ENCODE data around the gene DONSON.

Gene DONSON

GRCh38 chr21:33562389-33562788, 26.1 kb downstream of the DONSON start:
- no peak for DNase-seq

GRCh38 chr21:33561373-33561772, 27.1 kb downstream of the DONSON start:
- no peak for DNase-seq

DNA sequence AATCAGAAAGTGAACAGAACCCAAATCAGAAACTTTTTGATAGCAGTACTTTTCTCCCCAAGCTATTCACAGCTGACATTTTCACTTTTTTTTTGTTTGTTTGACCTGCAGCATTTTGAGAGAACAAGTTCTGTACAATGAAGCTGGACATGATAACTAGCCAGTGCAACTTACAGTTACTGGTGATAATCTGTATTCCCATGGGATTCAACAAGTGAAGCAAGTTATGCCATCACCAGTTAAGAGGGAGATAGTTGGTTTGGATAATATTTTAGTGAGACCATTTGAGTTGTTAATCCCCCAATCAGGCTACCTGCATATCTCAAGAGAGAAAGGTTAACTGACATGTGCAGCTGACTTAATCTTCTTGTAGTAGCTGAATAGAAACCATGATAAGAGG, 27.5 kb downstream of the DONSON start:
- DNase-seq, result no peak

DNA sequence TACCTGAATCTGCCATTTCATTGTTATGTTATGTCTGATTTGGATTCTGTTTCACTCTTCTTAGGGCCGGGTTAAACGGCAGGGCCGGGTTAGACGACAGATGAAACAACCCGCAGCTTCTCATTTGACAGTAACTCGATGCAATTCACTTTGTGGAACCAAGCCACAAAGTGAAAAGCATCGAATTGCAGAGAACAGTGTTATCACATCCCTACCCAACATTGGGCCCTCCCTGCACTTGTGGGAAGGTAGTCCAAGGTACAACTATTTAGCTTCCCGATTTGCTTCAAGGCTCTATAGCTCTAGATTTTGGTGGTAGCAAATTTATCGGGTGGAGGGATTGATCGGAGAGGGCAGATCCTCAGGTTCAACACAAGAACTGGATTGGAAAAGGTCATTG, 28.7 kb downstream of the DONSON start:
- DNase-seq, result no peak

DNA sequence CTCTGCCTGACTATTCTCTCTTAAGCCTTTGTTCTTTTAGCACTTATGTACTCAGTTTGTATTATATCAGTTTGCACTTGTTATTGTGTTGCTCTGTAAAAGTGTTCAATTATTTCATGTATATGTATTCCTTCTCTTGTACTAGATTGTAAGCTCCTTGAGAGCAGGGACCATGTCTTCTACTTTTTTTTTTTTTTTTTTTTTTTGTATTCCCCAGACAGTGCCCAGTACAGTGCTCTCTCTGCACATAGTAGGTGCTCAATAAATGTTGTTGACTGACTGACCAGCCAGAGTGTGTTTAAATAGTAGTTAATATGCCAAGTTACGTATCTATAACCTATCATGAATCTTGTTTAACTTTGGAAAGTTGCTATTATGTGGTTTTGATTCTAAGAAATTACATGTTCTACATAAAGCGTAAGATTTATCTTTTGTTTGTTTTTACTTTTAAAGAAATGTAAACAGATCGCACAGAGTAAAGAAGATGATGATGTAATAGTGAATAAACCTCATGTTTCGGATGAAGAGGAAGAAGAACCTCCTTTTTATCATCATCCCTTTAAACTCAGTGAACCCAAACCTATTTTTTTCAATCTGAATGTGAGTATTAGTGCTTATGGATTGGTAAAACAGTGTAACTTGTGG, 29.6 kb downstream of the DONSON start:
- DNase-seq, result no peak

- no peak for DNase-seq
Observed at GRCh38 chr21:33557447-33557846, 31.0 kb downstream of the DONSON start.

DNA sequence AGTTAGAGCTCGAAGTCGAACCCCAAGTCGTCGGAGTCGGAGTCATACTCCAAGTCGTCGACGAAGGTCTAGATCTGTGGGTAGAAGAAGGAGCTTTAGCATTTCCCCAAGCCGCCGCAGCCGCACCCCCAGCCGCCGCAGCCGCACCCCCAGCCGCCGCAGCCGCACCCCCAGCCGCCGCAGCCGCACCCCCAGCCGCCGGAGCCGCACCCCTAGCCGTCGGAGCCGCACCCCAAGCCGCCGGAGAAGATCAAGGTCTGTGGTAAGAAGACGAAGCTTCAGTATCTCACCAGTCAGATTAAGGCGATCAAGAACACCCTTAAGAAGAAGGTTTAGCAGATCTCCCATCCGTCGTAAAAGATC, 33.5 kb downstream of the DONSON start:
- DNase-seq, result no peak

DNA sequence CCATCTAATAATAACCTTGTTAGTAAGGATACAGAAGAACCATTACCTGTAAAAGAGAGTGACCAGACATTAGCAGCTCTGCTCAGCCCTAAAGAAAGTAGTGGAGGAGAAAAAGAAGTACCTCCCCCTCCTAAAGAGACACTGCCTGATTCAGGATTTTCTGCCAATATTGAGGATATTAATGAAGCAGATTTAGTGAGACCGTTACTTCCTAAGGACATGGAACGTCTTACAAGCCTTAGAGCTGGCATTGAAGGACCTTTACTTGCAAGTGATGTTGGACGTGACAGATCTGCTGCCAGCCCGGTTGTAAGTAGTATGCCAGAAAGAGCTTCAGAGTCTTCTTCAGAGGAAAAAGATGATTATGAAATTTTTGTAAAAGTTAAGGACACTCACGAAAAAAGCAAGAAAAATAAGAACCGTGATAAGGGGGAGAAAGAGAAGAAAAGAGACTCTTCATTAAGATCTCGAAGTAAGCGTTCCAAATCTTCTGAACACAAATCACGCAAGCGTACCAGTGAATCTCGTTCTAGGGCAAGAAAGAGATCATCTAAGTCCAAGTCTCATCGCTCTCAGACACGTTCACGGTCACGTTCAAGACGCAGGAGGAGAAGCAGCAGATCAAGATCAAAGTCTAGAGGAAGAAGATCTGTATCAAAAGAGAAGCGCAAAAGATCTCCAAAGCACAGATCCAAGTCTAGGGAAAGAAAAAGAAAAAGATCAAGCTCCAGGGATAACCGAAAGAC, 34.1 kb downstream of the DONSON start:
- DNase-seq, result no peak

GRCh38 chr21:33552999-33553598, 35.4 kb downstream of the DONSON start:
- no peak for DNase-seq

GRCh38 chr21:33552093-33552998, 36.1 kb downstream of the DONSON start:
- DNase-seq, result no peak

- no peak for DNase-seq
Observed at GRCh38 chr21:33551664-33552063, 36.8 kb downstream of the DONSON start.

DNA sequence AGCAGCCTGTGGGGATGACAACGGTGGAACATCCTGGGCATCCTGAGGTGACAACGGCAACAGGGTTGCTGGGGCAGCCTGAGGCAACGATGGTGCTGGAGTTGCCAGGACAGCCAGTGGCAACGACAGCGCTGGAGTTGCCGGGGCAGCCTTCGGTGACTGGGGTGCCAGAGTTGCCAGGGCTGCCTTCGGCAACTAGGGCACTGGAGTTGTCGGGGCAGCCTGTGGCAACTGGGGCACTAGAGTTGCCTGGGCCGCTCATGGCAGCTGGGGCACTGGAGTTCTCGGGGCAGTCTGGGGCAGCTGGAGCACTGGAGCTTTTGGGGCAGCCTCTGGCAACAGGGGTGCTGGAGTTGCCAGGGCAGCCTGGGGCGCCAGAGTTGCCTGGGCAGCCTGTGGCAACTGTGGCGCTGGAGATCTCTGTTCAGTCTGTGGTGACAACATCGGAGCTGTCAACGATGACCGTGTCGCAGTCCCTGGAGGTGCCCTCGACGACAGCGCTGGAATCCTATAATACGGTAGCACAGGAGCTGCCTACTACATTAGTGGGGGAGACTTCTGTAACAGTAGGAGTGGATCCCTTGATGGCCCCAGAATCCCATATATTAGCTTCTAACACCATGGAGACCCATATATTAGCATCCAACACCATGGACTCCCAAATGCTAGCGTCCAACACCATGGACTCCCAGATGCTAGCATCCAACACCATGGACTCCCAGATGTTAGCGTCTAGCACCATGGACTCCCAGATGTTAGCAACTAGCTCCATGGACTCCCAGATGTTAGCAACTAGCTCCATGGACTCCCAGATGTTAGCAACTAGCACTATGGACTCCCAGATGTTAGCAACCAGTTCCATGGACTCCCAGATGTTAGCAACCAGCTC, 37.5 kb downstream of the DONSON start:
- DNase-seq, result no peak

- no peak for DNase-seq
Observed at GRCh38 chr21:33549848-33550771, 38.4 kb downstream of the DONSON start.

DNA sequence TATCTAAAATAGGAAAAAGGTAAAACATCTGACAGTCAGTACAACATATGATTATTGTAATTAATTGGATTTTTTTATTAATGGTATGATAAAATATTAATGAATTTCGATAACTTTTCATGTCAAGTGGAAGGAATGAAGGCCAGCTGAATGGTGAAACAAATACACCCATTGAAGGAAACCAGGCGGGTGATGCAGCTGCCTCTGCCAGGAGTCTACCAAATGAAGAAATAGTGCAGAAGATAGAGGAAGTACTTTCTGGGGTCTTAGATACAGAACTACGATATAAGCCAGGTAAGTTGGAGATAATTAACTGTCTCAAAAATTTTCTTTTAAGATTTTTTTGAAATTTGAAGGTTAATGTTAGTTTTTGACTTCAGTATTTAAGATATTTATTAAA, 42.4 kb downstream of the DONSON start:
- peak in 1 of 56 donors; percentile 13 for DNase-seq

DNA sequence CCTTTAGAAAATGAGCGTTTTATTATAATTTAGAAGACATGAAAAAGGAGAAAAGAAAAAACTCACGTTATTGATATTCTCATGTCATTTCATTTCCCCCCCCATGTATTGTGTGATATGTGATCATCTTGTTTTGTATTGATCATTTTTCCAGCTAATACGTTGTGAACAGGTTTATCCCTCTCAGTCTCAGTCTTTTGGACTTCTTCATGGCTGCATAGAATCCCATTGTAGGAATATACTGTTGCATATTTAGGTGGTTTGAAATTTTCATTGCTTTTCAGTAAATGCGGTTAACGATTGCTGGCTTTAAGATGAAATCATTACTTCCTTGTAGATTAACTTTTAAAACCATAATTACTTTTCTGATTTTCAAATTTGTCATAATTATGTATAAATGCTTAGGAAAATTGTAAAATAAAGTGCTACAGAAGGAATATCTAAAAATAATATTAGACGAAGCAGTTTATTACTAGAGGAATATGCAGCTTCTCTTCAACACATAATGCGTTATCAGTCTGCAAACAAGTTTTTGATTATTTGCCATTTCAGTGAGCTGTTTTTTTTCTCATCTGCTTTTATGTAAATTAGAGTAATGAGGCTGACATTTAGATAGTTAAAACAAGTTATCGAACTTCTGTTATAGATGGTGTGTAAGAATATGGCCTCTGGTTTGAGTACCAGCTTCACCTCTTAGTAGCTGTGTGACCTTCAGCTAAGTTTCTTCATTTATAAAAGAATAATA, 43.9 kb downstream of the DONSON start:
- no peak for DNase-seq

DNA sequence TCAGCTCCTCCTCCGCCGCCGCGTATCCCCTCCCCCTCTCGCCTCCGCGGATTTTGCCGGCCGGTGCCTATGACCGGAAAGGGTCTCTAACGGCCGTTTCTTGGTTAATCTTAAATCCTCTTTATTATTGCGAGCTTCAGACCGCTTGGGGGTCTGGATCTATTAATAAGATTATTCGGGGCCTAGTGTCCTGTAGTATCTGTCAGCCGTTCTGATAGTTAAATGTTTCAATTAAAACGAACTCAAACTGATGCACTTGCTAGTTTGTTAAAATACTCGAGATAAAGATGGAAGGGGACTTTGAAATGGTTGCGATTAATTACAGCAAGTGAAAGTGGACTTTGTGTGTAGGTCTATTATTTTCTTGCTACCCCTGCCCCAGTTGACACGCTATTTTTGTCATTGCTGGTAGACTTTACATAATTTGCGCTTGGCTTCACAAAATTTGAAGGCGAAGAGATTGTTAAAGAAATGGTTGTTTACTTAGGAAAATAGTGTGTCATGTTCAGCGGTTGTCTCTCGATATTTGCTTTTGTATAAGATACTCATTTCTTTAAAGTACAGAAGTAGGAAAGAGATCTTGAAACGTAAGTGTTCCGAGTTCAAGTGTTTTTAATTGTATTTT, 44.9 kb downstream of the DONSON start:
- peak in 1 of 56 donors; percentile 49 for DNase-seq

DNA sequence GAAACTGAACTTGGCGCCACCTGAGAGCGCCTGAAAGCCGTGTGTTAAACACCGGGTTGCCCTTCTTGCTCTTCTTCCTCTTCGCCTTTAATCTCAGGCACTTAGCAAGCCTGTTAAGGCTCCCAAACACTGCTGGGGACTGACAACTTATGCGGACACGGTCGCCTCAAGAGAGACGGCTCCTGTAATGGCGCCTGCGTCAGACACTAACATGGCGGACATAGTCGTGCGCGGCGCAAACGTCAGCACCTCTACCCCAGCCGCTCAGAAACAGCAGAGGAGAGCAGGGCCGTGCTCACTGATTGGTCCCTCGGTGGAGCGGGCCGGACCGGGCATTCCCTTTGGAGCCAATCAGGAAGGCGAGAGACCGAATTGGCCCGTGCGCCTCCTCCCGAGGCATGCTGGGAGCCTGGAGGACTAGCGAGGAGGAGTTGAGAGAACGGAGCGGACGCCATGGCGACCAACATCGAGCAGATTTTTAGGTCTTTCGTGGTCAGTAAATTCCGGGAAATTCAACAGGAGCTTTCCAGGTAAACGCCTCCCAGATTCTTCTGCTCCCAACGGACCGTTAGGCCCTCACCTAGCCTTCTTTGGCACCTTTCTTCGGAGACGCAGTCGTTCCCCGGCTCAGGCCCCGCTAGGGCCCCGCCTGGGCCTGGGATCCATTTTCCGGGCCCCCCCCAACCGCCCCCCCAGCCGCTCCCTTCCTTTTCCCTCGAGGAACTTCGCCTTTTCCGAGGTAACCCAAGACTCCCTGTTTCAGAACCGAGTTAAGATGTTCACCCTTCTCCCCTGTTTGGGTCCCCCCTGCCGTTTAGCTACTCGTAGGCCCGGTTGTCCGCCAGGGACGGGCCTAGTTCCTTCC, 45.6 kb downstream of the DONSON start, which contains the start of gene SON:
Gene SON (plus strand): TSS at position 399 of the 865 bp plus-strand sequence. CDS start 55 bp downstream, at position 454.
- peak; percentile 83 to 100 (median 99) for DNase-seq
